ENCODE results near the gene SOX13.
"Not testable (repeated sequence)": the region's sequence is repeated elsewhere in the genome, so short reads cannot be mapped to it uniquely, and the experiment has no call there.

SOX13 gene

DNA sequence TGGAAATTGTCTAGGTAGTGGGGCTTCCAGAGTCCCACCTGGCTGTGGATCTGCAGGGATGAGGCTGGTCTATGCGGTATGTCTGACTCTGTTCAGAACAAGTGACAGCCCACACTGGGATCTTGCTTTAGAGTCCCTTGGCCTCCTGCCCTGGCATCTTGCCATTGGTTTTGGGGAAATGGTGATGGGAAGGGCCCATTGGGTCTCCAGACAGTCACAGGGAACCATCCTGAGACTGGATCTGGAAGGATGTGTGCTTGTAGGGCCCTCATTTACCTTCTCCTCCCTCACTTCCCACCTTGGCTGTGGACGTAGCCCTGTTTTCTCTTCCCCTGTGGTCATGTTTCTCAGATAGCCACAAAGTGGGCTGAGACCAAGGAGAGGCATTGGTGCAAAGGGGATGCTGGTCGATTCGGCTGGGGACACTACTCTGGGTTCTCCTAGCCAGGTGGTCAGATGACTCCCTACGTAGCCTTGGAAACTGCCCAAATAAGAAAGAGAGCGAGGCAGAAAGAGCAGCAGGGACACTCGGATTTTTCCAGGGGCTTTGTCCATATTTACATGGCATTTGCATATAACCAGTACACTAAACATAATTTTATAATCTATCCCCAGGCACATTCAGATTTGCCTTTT, 15.1 kb downstream of the SOX13 start:
- DNase-seq, result no peak

- DNase-seq, result no peak
These were observed 15.7 kb downstream of the SOX13 start for GRCh38 chr1:204088596-204088995.

- no peak for DNase-seq
These were observed 16.3 kb downstream of the SOX13 start for GRCh38 chr1:204089044-204089751.

GRCh38 chr1:204090132-204090531, 17.2 kb downstream of the SOX13 start:
- not testable (repeated sequence) for DNase-seq

- no peak for DNase-seq
These were observed 18.2 kb downstream of the SOX13 start for GRCh38 chr1:204091066-204091465.

GRCh38 chr1:204091787-204092312, 18.9 kb downstream of the SOX13 start:
- DNase-seq, result no peak

- DNase-seq, result no peak
These were observed 19.9 kb downstream of the SOX13 start for GRCh38 chr1:204092632-204093420.

GRCh38 chr1:204093421-204093717, 20.5 kb downstream of the SOX13 start:
- no peak for DNase-seq

- no peak for DNase-seq
These were observed 20.9 kb downstream of the SOX13 start for GRCh38 chr1:204093781-204094180.

DNA sequence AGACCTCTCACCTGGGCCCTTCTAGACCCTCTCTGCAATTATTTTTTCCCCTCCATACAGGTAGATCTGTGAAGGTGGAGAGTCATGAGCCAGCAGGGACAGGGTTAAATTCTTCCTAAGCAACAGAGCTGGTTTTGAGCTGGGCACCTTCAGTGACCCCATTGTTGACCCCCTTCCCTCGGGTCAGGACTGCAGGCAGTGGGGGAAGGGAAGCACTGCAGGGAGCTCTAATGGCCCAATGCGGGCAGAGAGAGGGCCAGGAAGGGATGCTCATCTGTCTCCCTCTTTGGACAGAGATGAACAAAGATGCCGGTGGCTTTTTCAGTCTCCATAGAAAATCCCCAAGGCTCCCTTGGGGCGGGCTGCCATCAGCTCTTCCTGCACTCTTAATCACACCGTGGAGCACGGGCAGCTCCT, 21.4 kb downstream of the SOX13 start:
- no peak for DNase-seq

DNA sequence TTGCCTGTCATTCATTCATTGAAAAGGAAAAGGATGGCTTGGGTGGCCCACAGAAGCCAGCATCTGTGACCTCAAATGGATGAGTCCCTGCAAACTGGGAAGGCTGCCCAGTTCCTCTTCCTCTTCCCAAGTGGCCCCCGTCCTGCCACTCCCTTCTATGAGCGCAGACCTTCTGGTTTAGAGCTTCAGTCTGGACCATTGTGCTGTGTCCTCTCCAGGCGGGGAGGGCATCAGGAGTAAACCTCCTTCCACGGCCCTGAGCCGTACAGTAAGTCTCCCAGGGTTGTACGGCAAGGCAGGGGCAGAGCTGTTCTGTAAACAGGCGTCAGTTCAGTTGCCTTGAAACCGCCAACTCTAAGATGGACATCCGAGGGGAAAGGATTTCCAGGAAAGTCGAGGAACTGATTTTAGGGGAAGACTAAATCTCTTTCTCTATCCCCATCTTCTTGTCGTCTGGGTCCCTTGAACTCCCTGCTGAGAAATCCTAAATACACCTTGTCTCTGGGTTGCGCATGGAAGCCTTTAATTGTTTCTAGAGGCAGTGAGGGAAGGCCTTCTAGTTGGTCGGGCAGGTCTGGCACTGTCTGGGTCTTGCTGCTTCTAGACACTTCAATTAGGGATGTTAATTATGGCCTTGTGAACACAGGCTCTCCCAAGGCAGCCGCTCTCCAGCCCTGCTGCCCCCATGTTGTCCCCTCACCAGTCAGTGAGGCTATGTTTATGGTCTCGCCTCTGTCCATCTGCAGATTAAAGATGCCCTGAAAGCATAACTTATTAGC, 22.1 kb downstream of the SOX13 start:
- no peak for DNase-seq

DNA sequence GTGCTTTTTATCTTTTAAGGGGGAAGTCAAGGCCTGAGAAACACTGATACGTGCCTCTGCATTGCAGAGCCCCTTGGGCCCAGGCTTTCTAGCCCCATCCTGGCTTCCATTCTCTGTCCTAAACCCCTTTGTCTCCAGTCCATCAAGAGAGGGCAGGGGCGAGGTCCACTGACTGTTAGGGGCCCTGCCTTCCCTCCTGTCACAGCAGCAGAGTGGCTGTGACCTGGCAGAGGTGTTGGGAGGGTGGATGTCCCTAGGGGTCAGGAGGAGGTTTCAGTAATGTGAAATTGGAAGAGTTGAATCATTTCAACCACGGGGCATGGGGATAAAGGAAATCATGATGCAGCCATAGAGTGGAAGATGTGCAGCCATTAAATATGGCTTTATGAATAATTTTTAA, 24.0 kb downstream of the SOX13 start:
- DNase-seq, result no peak

DNA sequence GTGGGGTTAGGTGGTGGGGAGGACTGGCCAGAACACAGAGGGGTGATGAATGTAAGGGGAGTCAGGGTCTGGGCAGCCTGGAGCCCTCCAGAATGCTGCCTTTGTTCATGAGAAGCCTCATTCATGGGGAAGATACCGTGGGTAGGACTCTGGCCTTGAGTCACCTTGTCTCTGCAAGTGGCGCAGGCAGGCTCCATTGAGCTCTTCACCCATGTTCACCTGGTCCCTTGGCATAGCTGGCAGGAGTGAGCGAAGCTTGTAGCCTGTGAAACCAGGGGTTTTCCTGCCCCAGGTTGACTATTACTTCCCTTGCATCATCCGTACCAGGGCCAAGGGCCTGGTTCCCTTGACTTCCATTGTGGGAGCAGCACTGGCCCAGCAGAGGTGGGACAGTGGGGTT, 25.8 kb downstream of the SOX13 start:
- no peak for DNase-seq

GRCh38 chr1:204099754-204100153, 26.8 kb downstream of the SOX13 start:
- not testable (repeated sequence) for DNase-seq

DNA sequence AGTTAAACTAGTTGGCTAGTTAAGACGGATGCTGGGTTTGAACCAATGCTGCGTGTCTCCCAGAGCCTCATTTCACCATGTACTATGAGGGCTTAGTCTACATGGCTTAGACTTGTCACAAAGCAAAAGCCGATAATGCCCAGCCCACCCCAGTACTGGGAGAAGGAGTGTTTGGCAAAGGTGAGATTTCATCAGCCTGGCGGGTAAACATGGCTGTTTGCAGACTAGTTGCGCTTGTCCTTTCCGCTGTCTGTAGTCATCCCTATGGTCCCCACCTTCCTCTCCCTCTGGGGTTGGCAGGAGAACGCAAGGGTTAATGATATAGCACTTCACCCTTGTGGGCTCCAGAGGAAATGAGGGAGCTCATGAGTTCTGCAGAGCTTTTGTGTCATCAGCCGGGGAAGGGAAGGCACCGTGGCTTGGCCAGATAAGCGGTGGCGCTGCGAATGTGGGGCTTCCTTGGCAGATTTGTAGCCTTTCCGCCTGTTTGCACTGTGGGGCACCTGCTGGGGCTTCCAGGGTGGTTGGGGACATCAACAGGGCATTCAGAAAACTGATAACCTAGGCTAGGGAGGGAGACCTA, 29.2 kb downstream of the SOX13 start:
- no peak for DNase-seq

- no peak for DNase-seq
These were observed 30.0 kb downstream of the SOX13 start for GRCh38 chr1:204102739-204103430.

- no peak for DNase-seq
These were observed 30.5 kb downstream of the SOX13 start for GRCh38 chr1:204103431-204103741.

- DNase-seq, result no peak
These were observed 31.6 kb downstream of the SOX13 start for GRCh38 chr1:204104331-204105130.

DNA sequence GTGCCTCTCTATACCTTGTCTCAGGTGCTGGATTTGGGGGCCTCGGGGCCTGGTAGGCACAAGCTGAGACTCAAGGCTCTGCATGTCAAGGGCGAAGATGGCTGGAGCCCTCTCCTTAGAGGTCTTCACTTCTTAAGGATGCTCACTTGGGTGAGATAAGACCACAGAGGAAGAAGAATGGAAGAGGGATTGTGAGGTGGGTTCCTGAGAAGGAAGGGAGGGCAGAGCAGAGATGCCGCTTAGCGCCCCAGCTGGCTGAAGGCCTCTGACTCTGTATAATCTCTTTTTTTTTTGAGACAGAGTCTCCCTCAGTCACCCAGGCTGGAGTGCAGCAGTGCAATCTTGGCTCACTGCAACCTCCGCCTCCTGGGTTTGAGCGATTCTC, 32.2 kb downstream of the SOX13 start:
- no peak for DNase-seq

GRCh38 chr1:204106825-204107224, 33.9 kb downstream of the SOX13 start:
- DNase-seq, result no peak

DNA sequence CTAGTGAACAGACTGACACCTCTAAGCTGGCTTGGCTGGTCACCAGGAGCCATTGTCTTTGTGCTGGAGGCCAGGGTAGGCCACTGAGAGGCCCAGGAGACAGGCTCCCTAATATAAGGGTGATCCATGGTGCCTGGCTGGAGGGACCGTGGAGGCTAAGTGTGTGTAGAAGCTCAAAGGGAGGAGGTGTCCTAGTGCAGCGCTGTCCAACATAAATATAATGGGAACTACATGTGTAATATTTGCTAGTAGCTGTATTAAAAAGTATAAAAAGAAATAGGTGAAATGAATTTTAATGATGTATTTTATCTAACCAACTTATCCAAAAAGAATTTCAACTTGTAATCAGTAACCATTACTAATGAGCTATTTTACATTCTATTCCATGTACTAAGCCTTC, 35.0 kb downstream of the SOX13 start:
- no peak for DNase-seq

Data from NCI-H2171 (cell line).